HepG2 (cell line): ENCODE data around the gene SLC8A2. TPM values are rescaled to one million over a fixed set of nuclear protein-coding genes. Genes with fewer than 3 reads are reported as not detected.
A peak's percentile ranks its signal among the peaks of the same experiment; 100 is the strongest.

Source experiments
- ATAC-seq: fragments of 200-7000 bp; cut with Tn5 transposase; 3 replicates; pipeline ENCODE4 v1.9.1; 2020; ENCODE audit warnings: mild to moderate bottlenecking, moderate library complexity
- BruUV-seq: library from RNA; stranded (reverse); fragments of 400-500 nt; replicated peaks from 2 replicates; lab custom pipeline; 2021; lab: Mats Ljungman, UMichigan
- CTCF ChIA-PET: fragments of 300-600 bp; formaldehyde crosslinking; extraction: SDS; loops from one replicate; lab custom pipeline; 2021; ENCODE audit warnings: low total read pairs, inconsistent platforms, low intra/inter-chr PET ratio; lab: Yijun Ruan, JAX
- POLR2A ChIA-PET: fragments of 350-600 bp; sonication (Branson Sonifier 250); formaldehyde crosslinking; loops from one replicate; lab custom pipeline; 2020; ENCODE audit warnings: antibody characterized with exemption, inconsistent platforms; lab: Yijun Ruan, JAX
- DNase-seq: peaks from one replicate; pipeline ENCODE4 v3.0.0-alpha.2; 2015; ENCODE audit warnings: low spot score
- FAIRE-seq: peaks from 3 replicates; lab custom pipeline; 2011; peaks lifted over from hg19 to GRCh38; lab: Jason Lieb, UNC
- H2AFZ ChIP-seq: one replicate; pipeline ENCODE4 v1.6.1; 2011; ENCODE audit warnings: low read length, inconsistent platforms
- H3K27ac ChIP-seq: fragments of 300-600 bp; 3 replicates; pipeline ENCODE4 v1.8.0; 2011; ENCODE audit warnings: mixed run types, mild to moderate bottlenecking, mixed read lengths, low read length, inconsistent platforms; ENCODE audit not compliant: insufficient read depth; ENCODE audit errors: extremely low read length
- H3K27me3 ChIP-seq, 2 experiments: fragments of 200-600 bp in 1 of 2; 2 replicates in 1 of 2; 3 replicates in 1 of 2; pipeline versions ENCODE4 v1.6.0 to v1.8.0; 2011; ENCODE audit warnings: low read length in 2 of 2, mild to moderate bottlenecking in 2 of 2, moderate library complexity in 2 of 2, inconsistent platforms in 1 of 2; ENCODE audit not compliant: insufficient read depth in 2 of 2, control insufficient read depth in 1 of 2
- H3K36me3 ChIP-seq, 2 experiments: fragments of 200-600 bp in 1 of 2; replicated peaks in 1 of 2; 2 replicates in 1 of 2; 3 replicates in 1 of 2; pipeline versions ENCODE4 v1.5.1 to v1.8.0; 2011; ENCODE audit warnings: low read length in 2 of 2, inconsistent platforms in 1 of 2; ENCODE audit not compliant: insufficient read depth in 2 of 2, control insufficient read depth in 1 of 2
- H3K4me1 ChIP-seq: 2 replicates; pipeline ENCODE4 v1.5.1; 2012; ENCODE audit warnings: low read length, inconsistent platforms; ENCODE audit not compliant: insufficient read depth
- H3K4me2 ChIP-seq: 2 replicates; pipeline ENCODE4 v1.6.0; 2011; ENCODE audit warnings: low read depth, low read length, inconsistent platforms
- H3K4me3 ChIP-seq, 3 experiments: fragments of 200-600 bp in 1 of 3; sonication (generic), shearing (Covaris generic) in 1 of 3; replicated peaks in 1 of 3; 2 replicates each; pipeline ENCODE4 v1.5.1; 2011 to 2016; ENCODE audit warnings: low read length in 3 of 3, inconsistent platforms in 2 of 3, low read depth in 2 of 3, mild to moderate bottlenecking in 2 of 3, control low read depth in 1 of 3, mixed read lengths in 1 of 3; ENCODE audit not compliant: insufficient read depth in 1 of 3
- H3K79me2 ChIP-seq: one replicate; pipeline ENCODE4 v1.6.1; 2011; ENCODE audit warnings: low read length, inconsistent platforms; ENCODE audit not compliant: insufficient read depth
- H3K9ac ChIP-seq: 2 replicates; pipeline ENCODE4 v1.6.0; 2011; ENCODE audit warnings: mild to moderate bottlenecking, low read depth, low read length, inconsistent platforms; ENCODE audit not compliant: insufficient read depth
- H3K9me3 ChIP-seq: 2 replicates; pipeline ENCODE4 v1.5.1; 2012; ENCODE audit warnings: mild to moderate bottlenecking, low read length
- H4K20me1 ChIP-seq: 2 replicates; pipeline ENCODE4 v1.6.0; 2011; ENCODE audit warnings: inconsistent platforms, mild to moderate bottlenecking, low read length, moderate library complexity; ENCODE audit not compliant: insufficient read depth
- DR1 ChIP-seq: sonication (generic); formaldehyde crosslinking; IDR thresholded peaks from 2 replicates; pipeline ENCODE4 v1.8.0; 2021; ENCODE audit warnings: mild to moderate bottlenecking, missing genetic modification reagents, inconsistent platforms
- MIER2 ChIP-seq: IDR thresholded peaks from 2 replicates; pipeline ENCODE4 v1.6.1; 2016; ENCODE audit warnings: missing biosample characterization, missing genetic modification reagents
- NCOR1 ChIP-seq: fragments of 200-600 bp; sonication (generic); IDR thresholded peaks from 2 replicates; pipeline ENCODE4 v1.7.0; 2017; ENCODE audit warnings: antibody characterized with exemption, low read length, borderline replicate concordance
- PHB2 ChIP-seq: fragments of 450-650 bp; IDR thresholded peaks from 2 replicates; pipeline ENCODE4 v1.6.1; 2018; ENCODE audit not compliant: partially characterized antibody
- SAP130 ChIP-seq: IDR thresholded peaks from 2 replicates; pipeline ENCODE4 v1.6.1; 2016; ENCODE audit warnings: low read depth
- TCF7 ChIP-seq: sonication (generic); IDR thresholded peaks from 2 replicates; pipeline ENCODE4 v1.6.1; 2016; ENCODE audit warnings: antibody characterized with exemption, low read depth
- ZNF558 ChIP-seq: sonication (generic); formaldehyde crosslinking; IDR thresholded peaks from 2 replicates; pipeline ENCODE4 v1.9.0; 2022; ENCODE audit warnings: mild to moderate bottlenecking, missing genetic modification reagents, borderline replicate concordance
- ZNF569 ChIP-seq: sonication (generic); formaldehyde crosslinking; IDR thresholded peaks from 2 replicates; pipeline ENCODE4 v1.5.0; 2020; ENCODE audit warnings: mild to moderate bottlenecking, missing genetic modification reagents, moderate library complexity, borderline replicate concordance
- WGBS: methylation state at CpG from one replicate; pipeline ENCODE4 v1.1.6; 2017; ENCODE audit warnings: low lambda C conversion rate; 5-methylcytosine and 5-hydroxymethylcytosine counted together
- in situ Hi-C: cut with HindIII; loops from 2 replicates; pipeline ENCODE4 v1.10.0; 2017; ENCODE audit warnings: low pct_unique_long_range_greater_than_20kb; ENCODE audit not compliant: extremely low pct_ligation_motif_present
- intact Hi-C: fragments of 100-400 bp; cut with micrococcal nuclease; formaldehyde crosslinking; loops from one replicate; pipeline ENCODE4 v1.10.0; 2022; ENCODE audit not compliant: unreplicated experiment
- polyA plus RNA-seq, 8 experiments: library from polyadenylated mRNA; depleted of rRNA in 3 of 8; stranded (reverse) in 7 of 8; unstranded in 1 of 8; fragments of >200 nt; fragmentation: Illumina TruSeq in 4 of 8; extraction: Trizol in 4 of 8; gene quantifications; 2 replicates each; pipeline versions ENCODE4 v1.2.1 to v1.2.3, GENCODE V29; 2011 to 2016; ENCODE audit warnings: low read depth in 4 of 8, missing spikeins in 1 of 8, mixed read lengths in 1 of 8; ENCODE audit not compliant: insufficient read depth in 1 of 8
- total RNA-seq, 5 experiments: library from RNA; depleted of rRNA; stranded (reverse); fragments of >200 nt; fragmentation: Illumina TruSeq; extraction: Trizol; gene quantifications; 2 replicates each; pipeline ENCODE4 v1.2.3, GENCODE V29; 2016; ENCODE audit warnings: low read depth in 1 of 5
- TF ChIP-seq, protein P1 (sequence below): sonication (generic); formaldehyde crosslinking; IDR thresholded peaks from 2 replicates; pipeline ENCODE4 v1.4.0; 2020; ENCODE audit warnings: missing genetic modification reagents, low read depth, mild to moderate bottlenecking, borderline replicate concordance

SLC8A2 gene
- total and polyA plus RNA-seq, 2 of the 13 experiments (the other 11 are each of a cell fraction or from before 2014, with no cell fraction given): 0.02 TPM; not detected in 1

DNA sequence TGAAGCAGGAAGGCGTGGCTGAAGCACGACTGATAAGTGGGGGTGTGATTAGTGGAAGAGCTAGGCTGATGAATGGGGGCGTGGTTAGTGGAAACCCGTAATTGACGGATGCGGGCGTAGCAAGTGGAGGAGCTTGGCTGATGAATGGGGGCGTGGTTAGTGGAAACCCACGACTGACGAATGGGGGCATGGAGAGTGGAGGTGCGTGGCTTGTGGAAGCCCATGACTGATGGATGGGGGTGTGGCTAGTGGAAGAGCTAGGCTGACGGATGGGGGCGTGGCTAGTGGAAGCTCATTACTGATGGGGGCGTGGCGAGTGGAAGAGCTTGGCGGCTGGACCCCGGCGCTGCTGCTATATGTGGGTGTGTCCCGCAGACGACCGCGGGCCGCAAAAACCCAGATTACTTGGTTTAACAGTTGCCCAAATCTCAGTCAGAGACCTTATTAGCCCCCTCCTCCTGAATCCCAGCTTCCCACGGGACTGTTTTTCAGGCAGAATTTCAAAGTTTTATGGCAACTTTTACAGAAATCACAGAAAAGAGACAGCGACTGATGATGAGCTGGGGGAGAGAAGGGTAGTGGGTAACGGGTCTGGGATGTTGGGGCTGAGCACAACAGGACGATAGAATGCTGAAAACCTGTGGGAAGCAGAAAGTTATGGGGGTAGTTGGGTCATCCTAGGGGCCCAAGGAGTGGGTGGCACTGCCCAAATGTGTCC is 43.4 kb downstream of the SLC8A2 start:
- TF ChIP-seq DR1 (CRISPR knock-in tag) (no peak), SAP130 (CRISPR knock-in tag) (0 out of 2 replicates have a peak, but pooled peaks have one; percentile 13)
- no peak overlapping the region for H3K4me3 ChIP-seq
- POLR2A ChIA-PET: interaction anchor here (0.8 kb wide), 1 partner anchor 55 kb away, joined by 3 read pairs; the partner anchor contains the start of gene KPTN
- DNase-seq (peak; percentile 54), ATAC-seq (peak; percentile 21; the same call in 2 of the 3 replicates), FAIRE-seq (no peak)
- no peaks in the 10 kb centered on the region for H4K20me1 ChIP-seq
- no peaks in the 10 kb centered on the region for H3K36me3 ChIP-seq
- no peak overlapping the region for H3K27ac ChIP-seq
- CTCF ChIA-PET: no interaction called here
- no peaks in the 10 kb centered on the region for H3K79me2 ChIP-seq
- in situ Hi-C loops (no loop called here), intact Hi-C loops (no loop called here)
- 11% methylated on average over 27 of the region's 27 CpGs for WGBS
- peak overlapping the region; percentile 45 for H3K4me2 ChIP-seq
- H3K27me3 ChIP-seq: peaks cover 1 to 19% of the 10 kb centered on the region in 2 experiments; a peak in 4 of 5 replicates
- H3K4me1 ChIP-seq: peaks cover 29% of the 10 kb centered on the region
- H3K9me3 ChIP-seq: no peaks in the 10 kb centered on the region
- no peak overlapping the region for H2AFZ ChIP-seq
- no peak overlapping the region for H3K9ac ChIP-seq
- no TSS peak for BruUV-seq

DNA sequence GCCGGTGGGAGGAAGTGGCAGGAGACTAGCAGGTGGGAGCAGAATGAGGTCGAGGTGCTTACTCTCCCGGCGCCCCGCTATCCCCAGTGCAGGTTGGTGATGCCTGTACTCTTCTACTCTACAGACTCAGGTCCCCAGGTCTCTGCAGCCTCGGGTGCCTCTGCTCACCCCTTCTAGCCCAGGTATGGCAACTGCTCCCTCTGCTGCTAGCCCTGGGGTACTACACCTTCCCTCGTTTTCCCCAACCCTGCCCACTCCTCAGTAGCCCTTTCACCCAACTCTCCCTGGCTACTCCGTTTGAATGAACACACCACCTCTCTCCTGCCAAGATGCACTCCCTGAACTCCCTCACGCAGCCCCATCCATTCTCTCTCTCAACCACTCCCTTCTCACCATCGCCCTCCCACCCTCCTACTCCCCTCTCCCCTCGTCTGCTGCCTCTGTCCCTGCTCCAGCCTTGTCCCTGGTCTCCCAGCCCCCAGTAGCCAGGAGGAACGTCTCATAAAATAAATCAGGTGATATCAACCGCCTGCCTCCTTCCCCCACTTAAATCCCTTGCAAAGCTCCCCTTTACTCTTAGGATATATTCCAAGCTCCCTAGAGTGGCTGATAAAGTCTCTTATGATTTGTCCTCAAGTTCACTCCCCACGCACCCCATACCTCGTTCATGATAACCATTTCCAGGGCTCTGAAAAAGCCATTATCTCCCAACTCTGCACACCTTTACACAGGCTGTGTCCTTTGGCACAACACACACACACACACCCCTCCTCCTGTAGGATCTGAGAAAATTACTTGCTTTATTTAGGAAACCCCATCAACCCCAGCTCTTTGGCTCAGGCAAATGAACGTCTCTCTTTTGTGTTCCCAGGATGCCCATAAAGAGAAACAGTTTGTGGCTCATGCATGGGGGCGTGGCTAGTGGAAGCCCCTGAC is 44.2 kb downstream of the SLC8A2 start:
- ChIA-PET CTCF (interaction anchor here (0.8 to 1.3 kb wide), 2 partner anchors 131 to 143 kb away, joined by 3 to 7 read pairs; no protein-coding TSS in a partner anchor), POLR2A (interaction anchor here (0.8 kb wide), 1 partner anchor 56 kb away, joined by 3 read pairs; the partner anchor contains the start of gene KPTN)
- no peak overlapping the region for H2AFZ ChIP-seq
- H3K27ac ChIP-seq: no peak overlapping the region
- no peaks in the 10 kb centered on the region for H4K20me1 ChIP-seq
- intact Hi-C loops (no loop called here), in situ Hi-C loops (no loop called here)
- WGBS: 16% methylated on average over 13 of the region's 17 CpGs
- ATAC-seq (peak; percentile 79), DNase-seq (peak; percentile 33), FAIRE-seq (peak; percentile 23)
- no TSS peak for BruUV-seq
- no peak overlapping the region for H3K4me3 ChIP-seq
- H3K4me2 ChIP-seq: no peak overlapping the region; the same call in 1 of the 2 replicates
- H3K4me1 ChIP-seq: peaks cover 29% of the 10 kb centered on the region
- H3K9me3 ChIP-seq: no peaks in the 10 kb centered on the region
- no peak overlapping the region for H3K9ac ChIP-seq
- peaks cover 3 to 27% of the 10 kb centered on the region in 2 experiments; a peak in 4 of 5 replicates for H3K27me3 ChIP-seq
- no peaks in the 10 kb centered on the region for H3K36me3 ChIP-seq
- H3K79me2 ChIP-seq: no peaks in the 10 kb centered on the region
- TF ChIP-seq PHB2: no peak
- no peak for TF ChIP-seq ZNF558 (CRISPR knock-in tag)
- TF ChIP-seq TCF7: no peak
- no peak for TF ChIP-seq ZNF569
- TF ChIP-seq, protein P1, sequence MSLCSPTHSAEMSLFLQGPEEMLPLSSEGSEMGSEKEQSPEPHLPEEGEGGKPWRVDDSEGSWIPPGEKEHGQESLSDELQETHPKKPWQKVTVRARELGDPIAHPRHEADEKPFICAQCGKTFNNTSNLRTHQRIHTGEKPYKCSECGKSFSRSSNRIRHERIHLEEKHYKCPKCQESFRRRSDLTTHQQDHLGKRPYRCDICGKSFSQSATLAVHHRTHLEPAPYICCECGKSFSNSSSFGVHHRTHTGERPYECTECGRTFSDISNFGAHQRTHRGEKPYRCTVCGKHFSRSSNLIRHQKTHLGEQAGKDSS: 0 out of 2 replicates have a peak, but pooled peaks have one; percentile 37
- TF ChIP-seq NCOR1: no peak
- 0 out of 2 replicates have a peak, but pooled peaks have one; percentile 14 for TF ChIP-seq MIER2
